GM21737 (cell line): ENCODE measurements around the gene TBC1D19.
"Not testable (repeated sequence)": the region's sequence is repeated elsewhere in the genome, so short reads cannot be mapped to it uniquely, and the experiment has no call there.

Experiments used
- ATAC-seq: cut with Tn5 transposase; IDR thresholded peaks from one replicate; pipeline ENCODE4 v1.9.1; 2021; ENCODE audit warnings: mild to moderate bottlenecking, moderate library complexity; ENCODE audit not compliant: unreplicated experiment

Gene TBC1D19

DNA sequence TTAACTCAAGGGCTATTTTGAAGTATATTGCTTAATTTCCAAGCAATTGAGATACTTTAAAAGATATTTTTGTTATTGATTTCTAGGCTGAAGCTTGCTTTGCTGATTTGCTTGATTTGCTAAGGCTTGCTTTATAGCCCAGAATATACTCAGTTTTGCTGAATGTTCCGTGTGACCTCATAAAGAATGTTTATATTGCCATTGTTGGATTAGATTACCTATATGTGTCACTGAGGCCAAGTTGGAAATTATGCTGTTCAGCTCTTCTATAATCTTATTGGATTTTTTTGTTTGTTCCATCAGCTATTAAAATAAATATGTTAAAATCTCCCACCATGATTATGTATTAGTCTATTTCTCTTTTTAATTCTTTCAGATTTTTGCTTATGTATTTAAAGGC lies 13.0 kb downstream of the TBC1D19 start:
- ATAC-seq: no peak

DNA sequence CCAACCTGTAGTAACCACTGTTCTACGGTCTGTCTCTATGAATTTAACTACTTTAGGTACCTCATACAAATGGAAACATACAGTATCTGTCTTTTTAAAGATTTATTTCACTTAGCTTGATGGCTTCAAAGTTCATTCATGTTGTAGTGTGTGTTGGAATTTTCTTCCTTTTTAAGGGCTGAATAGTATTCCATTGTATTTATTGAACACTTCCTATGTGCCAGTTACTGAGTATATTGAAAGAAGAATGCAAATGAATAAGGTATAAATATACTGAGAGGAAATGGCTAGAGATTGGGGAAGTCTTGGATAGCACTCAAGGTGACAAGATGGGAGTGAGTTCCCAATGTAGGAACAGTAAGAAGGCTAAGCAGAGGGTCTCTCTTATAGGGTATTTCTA lies 17.3 kb downstream of the TBC1D19 start:
- no peak for ATAC-seq

DNA sequence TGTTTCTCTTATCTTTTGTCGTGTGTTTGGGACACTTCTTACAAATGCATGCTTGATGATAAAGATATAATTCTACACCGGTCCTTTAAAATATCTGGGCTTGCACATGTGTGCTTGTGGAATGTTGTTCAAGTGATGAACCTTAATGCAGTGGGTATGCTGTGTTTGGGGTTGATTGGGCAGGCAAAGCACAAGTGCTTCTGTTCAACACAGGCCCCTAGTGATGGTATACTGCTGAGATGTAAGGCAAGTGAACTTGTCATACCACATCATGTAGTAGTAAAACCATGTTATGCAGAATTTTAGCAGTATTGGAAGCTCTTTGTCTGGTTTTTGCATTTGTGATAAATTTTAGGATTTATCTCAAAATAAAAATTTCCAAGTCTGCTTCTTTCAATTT lies 23.9 kb downstream of the TBC1D19 start:
- ATAC-seq: no peak

DNA sequence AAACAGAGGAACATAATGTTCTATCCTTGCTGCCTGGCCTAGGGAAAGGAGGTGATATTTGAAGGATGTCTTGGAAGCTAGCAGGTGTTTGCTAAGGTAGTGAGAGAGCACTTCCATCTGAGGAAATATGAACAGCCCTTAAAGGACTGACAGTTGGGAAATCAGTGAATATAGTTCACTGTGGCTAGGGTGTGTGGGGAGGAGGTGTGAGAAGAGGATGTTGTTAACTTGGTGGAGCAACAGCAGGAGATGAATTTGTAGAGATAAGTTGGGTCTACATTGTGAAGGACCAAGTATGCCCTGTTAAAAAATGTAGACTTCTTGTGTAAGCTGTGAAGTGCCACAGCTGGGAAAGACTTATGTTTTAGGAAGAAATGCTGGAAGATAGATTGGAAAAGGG lies 25.5 kb downstream of the TBC1D19 start:
- no peak for ATAC-seq

DNA sequence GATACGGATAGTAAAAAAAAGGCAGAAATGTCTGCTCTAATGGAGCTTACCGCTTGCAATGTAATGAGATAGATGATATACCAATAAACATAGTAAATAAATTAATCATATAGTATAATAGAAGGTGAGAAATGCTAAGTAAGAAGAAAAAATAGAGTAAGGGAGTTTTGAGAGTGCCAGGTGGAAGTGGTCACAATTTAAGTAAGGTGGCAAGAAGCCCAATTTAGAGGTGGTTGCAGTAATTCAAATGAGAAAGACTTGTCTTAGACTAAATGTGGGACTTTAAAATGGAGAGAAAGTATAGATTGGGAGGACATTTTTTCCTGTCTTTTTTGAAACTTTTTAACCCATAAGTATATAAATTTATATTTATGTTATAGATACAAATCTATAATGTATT lies 26.0 kb downstream of the TBC1D19 start:
- no peak for ATAC-seq

DNA sequence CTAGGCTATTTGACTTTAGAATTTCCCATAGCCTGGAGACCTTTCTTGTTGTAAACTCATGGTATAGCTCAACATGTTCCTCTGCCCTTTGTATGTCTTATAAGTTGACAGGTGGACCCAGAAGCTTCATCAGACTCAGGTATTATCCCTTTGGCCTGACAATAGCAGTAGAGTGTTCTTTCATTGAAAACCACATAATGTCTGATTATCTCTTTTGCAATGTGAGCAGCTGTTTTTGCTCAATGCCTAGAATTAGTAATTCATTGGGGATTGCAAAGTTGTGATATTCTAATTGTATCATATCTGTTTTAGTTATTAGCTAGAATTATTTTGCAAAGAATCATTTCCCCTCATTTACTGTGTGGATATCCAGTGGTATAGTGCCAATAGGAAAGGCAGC lies 27.5 kb downstream of the TBC1D19 start:
- no peak for ATAC-seq

DNA sequence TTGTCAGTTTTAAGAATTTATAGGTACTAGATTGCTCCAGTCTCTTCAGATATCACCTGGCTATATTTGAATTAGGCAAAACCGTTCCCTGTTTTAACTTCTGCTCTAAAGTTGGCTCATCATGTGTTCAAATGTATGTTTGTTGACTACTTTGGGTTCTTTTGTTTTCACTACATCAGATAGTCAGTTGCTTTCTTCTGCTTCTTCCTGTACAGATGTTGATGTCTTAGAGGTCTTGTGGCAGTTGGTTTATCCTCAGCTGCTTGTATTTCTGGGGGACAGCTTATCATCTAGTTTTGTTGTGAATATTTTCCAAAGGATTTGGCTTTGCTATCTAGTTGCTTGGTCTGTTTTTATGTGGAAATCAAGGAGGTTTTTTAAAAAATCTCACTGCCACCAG lies 28.0 kb downstream of the TBC1D19 start:
- no peak for ATAC-seq

DNA sequence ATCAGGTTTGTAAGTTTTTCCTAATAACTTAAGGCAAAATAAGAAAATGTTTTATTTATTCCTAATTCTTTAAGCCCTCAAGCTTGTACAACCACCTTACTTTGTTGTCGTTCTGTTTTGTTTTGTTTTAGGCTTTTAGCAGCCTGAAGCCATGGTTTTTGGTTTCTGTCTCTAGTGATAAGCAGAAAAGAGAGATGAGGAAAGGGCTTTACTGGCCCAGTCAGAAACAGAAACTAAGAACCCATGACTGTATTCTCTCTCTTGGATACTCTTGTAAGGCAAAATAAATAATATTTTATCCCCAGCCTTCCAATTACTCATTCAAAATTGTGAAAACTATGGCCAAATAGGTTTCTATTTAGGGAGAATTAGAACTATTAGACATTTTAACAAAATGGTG lies 29.4 kb downstream of the TBC1D19 start:
- ATAC-seq: no peak

DNA sequence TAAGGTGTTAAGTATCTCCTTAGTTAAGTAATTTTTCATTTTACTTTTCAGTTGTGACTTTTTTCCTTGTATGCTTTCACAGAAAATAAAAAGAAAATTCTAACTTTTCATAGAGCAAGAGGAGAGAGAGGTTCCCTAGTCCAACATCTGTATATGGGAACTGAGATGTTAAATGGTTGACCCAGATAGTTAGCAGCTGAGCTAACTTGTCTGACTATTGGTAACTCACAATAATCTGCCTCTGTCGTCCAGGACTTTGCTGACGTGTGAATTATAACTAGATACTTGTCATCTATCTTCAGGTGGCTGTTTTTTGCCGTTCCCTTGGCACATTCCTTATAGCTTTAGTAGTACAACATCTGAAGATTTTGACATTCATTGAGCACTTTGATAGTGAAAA lies 29.9 kb downstream of the TBC1D19 start:
- no peak for ATAC-seq

DNA sequence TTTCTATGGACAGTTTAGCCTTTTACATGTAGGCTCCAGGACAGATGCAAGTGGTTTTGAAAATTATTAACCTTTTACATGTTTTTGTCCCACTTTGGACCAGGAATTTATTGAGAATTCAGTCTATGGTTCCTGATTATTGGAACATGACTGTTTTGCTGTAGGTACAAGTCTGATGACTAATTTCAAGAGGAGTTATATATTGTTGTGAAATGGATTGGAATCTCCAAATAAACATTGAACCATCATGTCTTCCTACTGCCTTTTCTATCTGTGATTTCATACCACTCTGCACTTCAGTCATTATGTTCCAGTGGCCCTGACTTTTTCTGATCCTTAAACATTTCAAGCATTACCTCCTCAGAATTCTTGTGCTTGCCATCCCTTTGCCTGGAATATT lies 35.9 kb downstream of the TBC1D19 start:
- ATAC-seq: no peak

DNA sequence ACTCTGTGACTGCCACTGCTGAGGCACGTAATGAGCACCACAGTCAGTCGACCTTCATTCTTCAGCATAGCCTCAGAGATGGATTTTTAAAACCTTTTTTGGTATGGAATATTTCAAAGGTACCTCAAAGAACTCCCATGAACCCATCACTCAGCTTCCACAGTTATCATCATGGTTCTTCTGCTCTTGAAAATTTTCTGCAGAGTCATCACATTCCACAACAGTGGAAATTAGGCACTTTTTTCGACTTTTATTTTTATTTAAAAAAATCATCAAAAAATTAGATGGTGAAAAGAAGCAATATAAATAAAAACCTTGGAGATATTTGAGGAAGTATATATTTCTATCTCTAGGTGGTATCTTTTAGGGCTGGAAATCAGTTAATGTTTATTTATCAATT lies 37.5 kb downstream of the TBC1D19 start:
- ATAC-seq: no peak

DNA sequence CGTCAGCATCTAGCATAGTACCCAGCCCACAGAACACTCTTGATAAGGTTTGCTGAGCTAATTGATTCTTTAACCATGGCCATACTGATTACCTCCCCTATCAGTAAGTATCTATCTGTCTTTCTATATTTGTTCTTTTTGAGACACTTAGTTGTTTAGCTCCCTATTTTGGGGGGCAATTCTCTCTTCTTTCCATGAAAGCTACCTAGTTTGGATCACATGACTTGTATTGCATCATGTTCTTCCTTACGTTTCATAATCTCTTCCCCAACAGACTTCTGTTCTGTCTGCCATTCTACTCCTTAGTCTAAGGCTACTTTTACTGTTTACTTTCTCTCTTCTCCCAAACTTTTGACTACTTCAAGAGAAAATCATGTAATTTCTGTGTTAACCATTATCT lies 39.0 kb downstream of the TBC1D19 start:
- no peak for ATAC-seq

DNA sequence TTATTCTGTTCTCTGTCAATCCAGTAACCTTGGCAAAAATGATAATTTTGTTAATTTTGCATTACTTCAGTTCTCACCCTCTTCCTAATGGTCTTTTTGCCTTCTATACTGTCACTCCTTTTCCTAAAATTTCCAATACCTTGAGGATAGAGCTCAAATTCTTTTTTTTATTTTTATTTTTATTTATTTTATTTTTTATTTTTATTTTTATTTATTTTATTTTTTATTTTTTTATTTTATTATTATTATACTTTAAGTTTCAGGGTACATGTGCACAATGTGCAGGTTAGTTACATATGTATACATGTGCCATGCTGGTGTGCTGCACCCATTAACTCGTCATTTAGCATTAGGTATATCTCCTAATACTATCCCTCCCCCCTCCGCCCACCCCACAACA lies 42.8 kb downstream of the TBC1D19 start:
- not testable (repeated sequence) for ATAC-seq

DNA sequence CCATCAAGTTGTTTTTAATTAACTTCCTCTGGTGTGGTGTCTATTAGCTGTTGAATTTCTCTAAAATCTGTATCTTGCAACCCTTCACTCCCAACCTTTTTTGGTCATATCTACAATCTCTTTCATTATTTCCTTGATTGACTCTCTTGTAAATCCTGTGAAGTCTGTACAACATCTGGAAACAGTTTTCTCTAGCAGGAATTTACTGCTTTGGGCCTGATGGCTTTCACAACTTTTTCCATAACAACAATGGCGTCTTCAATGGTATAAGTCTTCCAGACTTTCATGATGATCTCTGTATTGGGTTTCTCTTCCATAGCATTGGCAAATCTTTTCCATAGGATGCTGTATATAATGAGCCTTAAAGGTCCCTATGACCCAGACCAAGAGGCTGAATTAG lies 49.0 kb downstream of the TBC1D19 start:
- no peak for ATAC-seq

DNA sequence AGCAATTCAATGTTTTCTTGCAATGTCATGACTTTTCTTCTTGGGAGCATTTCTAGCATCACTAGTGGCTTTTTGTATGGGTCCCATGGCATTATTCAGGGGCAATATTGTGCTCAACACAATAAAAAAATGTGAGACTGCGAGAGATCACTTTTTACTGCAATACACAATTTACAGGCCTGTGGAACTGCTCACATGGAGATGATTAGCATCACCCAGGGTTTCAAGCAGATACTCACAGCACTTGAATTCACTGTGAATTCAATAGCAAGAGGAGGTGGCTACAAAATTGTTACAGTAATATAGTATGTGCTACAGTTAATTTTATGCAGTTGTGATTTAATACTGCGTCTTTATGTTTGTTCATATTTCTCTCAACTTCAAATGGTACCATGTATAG lies 50.4 kb downstream of the TBC1D19 start:
- no peak for ATAC-seq

DNA sequence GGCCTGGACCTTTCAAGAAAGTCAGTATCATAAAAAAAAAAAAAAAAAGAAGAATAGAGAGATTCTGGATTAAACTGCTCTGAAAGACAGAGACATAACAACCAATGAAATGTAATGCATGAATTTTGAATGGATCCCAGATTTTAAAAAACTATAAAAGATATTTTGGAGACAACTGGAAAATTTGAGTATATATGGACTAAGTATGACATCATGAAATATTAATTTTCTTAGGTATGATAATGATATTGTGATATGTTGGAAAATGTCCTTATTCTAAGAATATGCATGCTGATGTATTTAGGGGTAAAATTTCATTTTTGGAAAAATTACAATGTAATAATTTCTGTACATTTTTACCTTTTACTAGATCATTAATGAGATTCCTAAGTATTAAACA lies 52.6 kb downstream of the TBC1D19 start:
- no peak for ATAC-seq

DNA sequence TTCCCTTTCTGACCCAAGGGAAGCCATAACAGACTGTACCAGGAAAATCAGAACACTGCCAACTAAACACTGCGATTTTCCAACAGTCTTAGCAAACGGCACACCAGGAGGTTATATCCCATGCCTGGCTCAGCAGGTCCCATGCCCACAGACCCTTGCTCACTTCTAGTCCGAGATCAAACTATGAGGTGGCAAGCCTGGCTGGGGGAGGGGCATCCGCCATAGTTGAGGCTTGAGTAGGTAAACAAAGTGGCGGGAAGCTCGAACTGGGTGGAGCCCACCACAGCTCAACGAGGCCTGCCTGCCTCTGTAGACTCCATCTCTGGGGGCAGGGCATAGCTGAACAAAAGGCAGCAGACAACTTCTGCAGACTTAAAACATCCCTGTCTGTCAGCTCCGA lies 56.8 kb downstream of the TBC1D19 start:
- ATAC-seq: not testable (repeated sequence)

DNA sequence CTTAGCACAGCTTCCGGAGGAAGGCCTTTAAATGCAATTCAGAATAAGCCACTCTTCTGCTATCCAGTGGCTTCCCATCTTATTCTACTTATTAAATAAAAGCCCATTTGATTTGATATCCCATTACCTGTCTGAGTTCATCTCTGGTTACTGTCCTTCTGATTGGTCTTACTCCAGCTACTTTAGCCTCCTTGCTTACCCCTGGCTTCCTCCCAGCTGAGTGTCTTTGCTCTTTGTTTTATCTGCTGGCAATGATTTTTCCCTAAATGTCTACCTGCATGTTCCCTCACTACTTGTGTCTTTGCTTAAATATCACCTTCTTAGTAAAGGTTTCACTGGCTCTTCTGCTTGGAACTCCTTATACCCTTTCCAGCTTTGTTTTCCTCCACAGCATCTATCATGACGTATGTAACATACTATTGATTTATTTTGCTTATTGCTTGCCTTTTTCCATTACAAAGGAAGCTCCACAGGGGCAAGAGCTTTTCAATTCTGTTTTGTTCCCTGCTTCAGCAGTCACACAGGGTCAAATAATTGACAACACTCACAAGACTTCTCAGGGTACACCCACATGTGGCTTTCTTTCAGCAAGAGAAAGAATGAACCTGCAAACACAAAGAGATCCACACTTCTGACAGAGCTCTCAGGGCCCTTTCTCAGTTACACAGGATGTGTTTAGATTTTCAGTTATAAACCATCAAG lies 63.8 kb downstream of the TBC1D19 start:
- no peak for ATAC-seq

DNA sequence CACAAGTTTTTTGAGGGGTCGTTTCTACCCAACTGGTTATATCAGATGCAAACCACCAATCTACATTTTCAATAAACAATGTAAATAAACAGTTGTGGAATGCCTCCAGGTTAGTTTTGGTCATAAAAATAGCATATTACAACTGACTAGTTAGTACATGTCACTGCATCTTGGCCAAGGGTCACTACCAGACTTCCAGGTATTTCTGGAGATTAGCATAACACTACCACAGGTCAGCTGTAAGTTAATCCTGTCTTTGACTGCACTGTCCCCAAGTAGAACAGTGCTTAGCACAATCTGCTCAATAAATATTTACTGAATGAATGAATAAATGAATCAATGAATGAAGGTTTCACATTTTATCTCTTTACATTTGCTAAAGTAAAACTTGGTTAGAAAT lies 64.4 kb downstream of the TBC1D19 start:
- no peak for ATAC-seq

DNA sequence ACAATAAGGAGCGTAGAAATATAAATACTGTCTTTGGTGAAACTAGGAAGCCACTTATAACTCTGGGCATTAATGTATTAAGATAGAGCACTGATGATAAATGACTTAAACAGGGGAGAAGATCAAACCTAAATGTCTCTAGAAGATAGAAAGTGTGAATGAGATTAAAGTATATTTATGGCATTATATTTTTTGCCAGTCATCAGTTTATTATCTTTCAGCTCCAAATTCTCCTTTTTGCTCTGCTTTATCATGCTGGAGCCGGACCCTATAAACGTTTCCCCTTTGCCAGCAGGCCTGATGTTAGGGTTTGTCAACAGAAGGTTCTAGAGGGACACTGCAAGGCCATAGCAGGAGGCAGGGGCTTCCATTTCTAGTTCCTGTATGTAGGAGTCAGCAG lies 76.4 kb downstream of the TBC1D19 start:
- ATAC-seq: no peak

DNA sequence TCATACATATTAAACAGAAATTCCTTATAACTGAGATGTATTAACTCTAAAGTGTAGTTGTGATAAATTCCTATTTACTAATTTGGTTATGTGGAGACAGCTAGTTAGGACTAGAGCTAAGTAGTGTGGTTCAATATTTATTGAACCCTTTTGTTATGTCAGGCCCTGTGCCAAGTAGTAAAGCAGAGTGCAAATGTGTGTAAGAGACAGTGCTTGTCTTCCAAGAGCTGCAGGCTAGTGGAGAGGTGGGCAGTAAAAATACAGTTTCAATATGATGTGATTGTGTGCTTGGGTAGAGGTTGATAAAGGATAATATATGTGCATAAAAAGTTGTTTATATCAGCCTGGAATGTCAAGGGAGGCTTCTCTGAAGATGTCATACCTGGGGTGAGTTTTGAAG lies 80.0 kb downstream of the TBC1D19 start:
- no peak for ATAC-seq

DNA sequence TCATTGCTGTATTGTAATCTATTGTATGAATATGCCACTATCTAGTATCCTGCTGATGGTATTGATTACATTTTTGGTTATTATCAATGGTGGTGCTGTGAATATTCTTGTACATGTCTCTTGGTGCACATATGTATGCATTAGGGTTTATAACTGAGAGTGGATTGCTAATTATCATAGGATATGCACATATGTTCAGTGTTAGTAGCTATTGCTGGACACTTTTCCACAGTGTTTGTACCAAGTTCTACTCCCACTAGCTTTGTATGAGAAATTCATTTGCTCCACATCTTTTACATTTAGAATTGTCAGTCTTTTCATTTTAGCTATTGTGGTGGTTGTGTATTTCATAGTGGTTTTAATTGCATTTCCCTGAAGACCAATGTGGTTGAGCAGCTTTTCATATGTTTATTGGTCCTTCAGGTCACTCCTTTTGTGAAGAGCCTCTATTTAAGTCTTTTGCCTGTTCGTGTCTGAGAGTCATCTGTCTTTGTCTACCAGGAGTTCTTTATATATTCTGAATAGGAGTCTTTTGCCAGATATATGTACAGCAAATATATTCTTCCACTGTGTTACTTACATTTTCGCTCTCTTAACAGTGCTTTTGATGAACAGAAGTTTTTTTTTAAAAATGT lies 87.1 kb downstream of the TBC1D19 start:
- no peak for ATAC-seq
